ENCODE data around the gene NUDT4.
"Not testable (repeated sequence)": the region's sequence is repeated elsewhere in the genome, so short reads cannot be mapped to it uniquely, and the experiment has no call there.

Gene NUDT4

GRCh38 chr12:93429448-93429847 lies 51.7 kb downstream of the NUDT4 start:
- no peak for DNase-seq (ENCODE audit: low read depth in 1 of 2, low spot score in 1 of 2)
- TF ChIP-seq GABPA (IDR thresholded peaks at IDR 0.05; ENCODE audit: low read depth) = no peak
- TF ChIP-seq SPI1 (IDR thresholded peaks at IDR 0.05; ENCODE audit: borderline replicate concordance, low read depth) = no peak
- TF ChIP-seq REST (IDR thresholded peaks at IDR 0.05; ENCODE audit: insufficient replicate concordance, low read depth) = no peak
- TF ChIP-seq CTCF (IDR thresholded peaks at IDR 0.05; ENCODE audit: insufficient read depth, low read length) = no peak
- TF ChIP-seq POLR2AphosphoS5 (IDR thresholded peaks at IDR 0.05; ENCODE audit: low read depth) = no peak
- H3K27me3 ChIP-seq (ENCODE audit: insufficient read depth, poor library complexity, severe bottlenecking) = no peaks in the 10 kb centered on the region
- no peak overlapping the region for H3K27ac ChIP-seq (replicated peaks)
- H3K4me3 ChIP-seq (replicated peaks; ENCODE audit: insufficient read depth, low read length) = no peak overlapping the region

GRCh38 chr12:93429852-93430251 lies 52.1 kb downstream of the NUDT4 start:
- Histone ChIP-seq H3K27ac (replicated peaks) (no peak overlapping the region), H3K27me3 (ENCODE audit: insufficient read depth, poor library complexity, severe bottlenecking) (no peaks in the 10 kb centered on the region), H3K4me3 (replicated peaks; ENCODE audit: insufficient read depth, low read length) (no peak overlapping the region)
- TF ChIP-seq CTCF (IDR thresholded peaks at IDR 0.05; ENCODE audit: insufficient read depth, low read length) = no peak
- no peak for TF ChIP-seq SPI1 (IDR thresholded peaks at IDR 0.05; ENCODE audit: borderline replicate concordance, low read depth)
- no peak for TF ChIP-seq GABPA (IDR thresholded peaks at IDR 0.05; ENCODE audit: low read depth)
- no peak for TF ChIP-seq POLR2AphosphoS5 (IDR thresholded peaks at IDR 0.05; ENCODE audit: low read depth)
- no peak for TF ChIP-seq REST (IDR thresholded peaks at IDR 0.05; ENCODE audit: insufficient replicate concordance, low read depth)
- DNase-seq (ENCODE audit: low read depth in 1 of 2, low spot score in 1 of 2) = no peak

GRCh38 chr12:93430280-93430679 lies 52.6 kb downstream of the NUDT4 start:
- Histone ChIP-seq H3K27ac (replicated peaks) (no peak overlapping the region), H3K4me3 (replicated peaks; ENCODE audit: insufficient read depth, low read length) (no peak overlapping the region), H3K27me3 (ENCODE audit: insufficient read depth, poor library complexity, severe bottlenecking) (no peaks in the 10 kb centered on the region)
- no peak for TF ChIP-seq POLR2AphosphoS5 (IDR thresholded peaks at IDR 0.05; ENCODE audit: low read depth)
- TF ChIP-seq GABPA (IDR thresholded peaks at IDR 0.05; ENCODE audit: low read depth) = no peak
- TF ChIP-seq REST (IDR thresholded peaks at IDR 0.05; ENCODE audit: insufficient replicate concordance, low read depth) = no peak
- no peak for TF ChIP-seq SPI1 (IDR thresholded peaks at IDR 0.05; ENCODE audit: borderline replicate concordance, low read depth)
- TF ChIP-seq CTCF (IDR thresholded peaks at IDR 0.05; ENCODE audit: insufficient read depth, low read length) = no peak
- DNase-seq (ENCODE audit: low read depth in 1 of 2, low spot score in 1 of 2) = no peak

GRCh38 chr12:93432031-93432430 lies 54.3 kb downstream of the NUDT4 start:
- DNase-seq (ENCODE audit: low read depth in 1 of 2, low spot score in 1 of 2); H3K27ac ChIP-seq (replicated peaks); H3K27me3 ChIP-seq (ENCODE audit: insufficient read depth, poor library complexity, severe bottlenecking); H3K4me3 ChIP-seq (replicated peaks; ENCODE audit: insufficient read depth, low read length): not testable (repeated sequence)
